ENCODE results near the gene SREBF2. TPM values are rescaled to one million over a fixed set of nuclear protein-coding genes. Genes with fewer than 3 reads are reported as not detected.

SREBF2 gene
- polyA plus RNA-seq, 3 donors, result 22.2 to 25.1 (median 24.5) TPM

- intact Hi-C loops (cut with micrococcal nuclease), result no loop called here
- Histone ChIP-seq H3K4me2 (replicated peaks; ENCODE audit: extremely low read depth, low read length, poor library complexity, severe bottlenecking) (no peak overlapping the region), H3K79me2 (ENCODE audit: insufficient read depth, low read length) (no peaks in the 10 kb centered on the region), H3K27me3 (ENCODE audit: control insufficient read depth in 2 of 2, insufficient read depth in 2 of 2, low read length in 2 of 2) (no peaks in the 10 kb centered on the region), H3K27ac (ENCODE audit: low read depth in 1 of 2, low read length in 2 of 2) (no peak overlapping the region), H4K20me1 (ENCODE audit: insufficient read depth, low read length) (no peaks in the 10 kb centered on the region), H3K36me3 (replicated peaks in 1 of 2; ENCODE audit: control insufficient read depth in 1 of 2, insufficient read depth in 2 of 2, low read length in 2 of 2) (peaks cover 95 to 100% of the 10 kb centered on the region in 2 donors), H3K9ac (ENCODE audit: insufficient read depth, low read length, poor library complexity, severe bottlenecking) (no peak overlapping the region), H3K4me3 (replicated peaks in 1 of 3; ENCODE audit: low read depth in 2 of 3, low read length in 3 of 3) (no peak overlapping the region), H2AFZ (ENCODE audit: insufficient read depth, low read depth, low read length, poor library complexity, severe bottlenecking) (no peak overlapping the region), H3K4me1 (ENCODE audit: control insufficient read depth in 1 of 2, insufficient read depth in 2 of 2, low read length in 2 of 2) (no peaks in the 10 kb centered on the region), H3K9me3 (replicated peaks in 1 of 2; ENCODE audit: control insufficient read depth in 1 of 2, insufficient read depth in 1 of 2, low read length in 2 of 2) (no peaks in the 10 kb centered on the region)
- Mint-ChIP-seq H3K36me3 (peaks cover 92 to 99% of the 10 kb centered on the region in 2 donors), H3K27ac (no peak overlapping the region), H3K27me3 (ENCODE audit: low read depth in 3 of 3) (peaks cover 0 to 2% (median 0%) of the 10 kb centered on the region in 3 donors), H3K4me3 (no peak overlapping the region), H3K9me3 (no peaks in the 10 kb centered on the region), H3K4me1 (no peaks in the 10 kb centered on the region)
- WGBS (ENCODE audit: insufficient coverage), result 97% methylated on average over 11 of the region's 16 CpGs
- DNase-seq, result no peak
- TF ChIP-seq CTCF (IDR thresholded peaks at IDR 0.05), result no peak
Measured at GRCh38 chr22:41880653-41881052, 47.7 kb downstream of the SREBF2 start.

- no peaks in the 10 kb centered on the region for H3K79me2 ChIP-seq (ENCODE audit: insufficient read depth, low read length)
- no peak overlapping the region for H3K27ac Mint-ChIP-seq
- H3K4me1 Mint-ChIP-seq, result no peaks in the 10 kb centered on the region
- peaks cover 93 to 98% of the 10 kb centered on the region in 2 donors for H3K36me3 Mint-ChIP-seq
- no peak overlapping the region for H3K4me2 ChIP-seq (replicated peaks; ENCODE audit: extremely low read depth, low read length, poor library complexity, severe bottlenecking)
- no peak overlapping the region for H3K9ac ChIP-seq (ENCODE audit: insufficient read depth, low read length, poor library complexity, severe bottlenecking)
- H3K9me3 ChIP-seq (replicated peaks in 1 of 2; ENCODE audit: control insufficient read depth in 1 of 2, insufficient read depth in 1 of 2, low read length in 2 of 2), result no peaks in the 10 kb centered on the region
- DNase-seq, result no peak
- no peaks in the 10 kb centered on the region for H3K27me3 ChIP-seq (ENCODE audit: control insufficient read depth in 2 of 2, insufficient read depth in 2 of 2, low read length in 2 of 2)
- WGBS (ENCODE audit: insufficient coverage), result no CpG with 5 or more reads among the region's 2 CpGs
- no peaks in the 10 kb centered on the region for H3K9me3 Mint-ChIP-seq
- intact Hi-C loops (cut with micrococcal nuclease), result no loop called here
- H3K4me3 Mint-ChIP-seq, result no peak overlapping the region
- H3K27me3 Mint-ChIP-seq (ENCODE audit: low read depth in 3 of 3), result no peaks in the 10 kb centered on the region
- no peak for TF ChIP-seq CTCF (IDR thresholded peaks at IDR 0.05)
- H2AFZ ChIP-seq (ENCODE audit: insufficient read depth, low read depth, low read length, poor library complexity, severe bottlenecking), result no peak overlapping the region
- H3K4me1 ChIP-seq (ENCODE audit: control insufficient read depth in 1 of 2, insufficient read depth in 2 of 2, low read length in 2 of 2), result no peaks in the 10 kb centered on the region
- no peak overlapping the region for H3K27ac ChIP-seq (ENCODE audit: low read depth in 1 of 2, low read length in 2 of 2)
- H3K4me3 ChIP-seq (replicated peaks in 1 of 3; ENCODE audit: low read depth in 2 of 3, low read length in 3 of 3), result no peak overlapping the region
- H4K20me1 ChIP-seq (ENCODE audit: insufficient read depth, low read length), result no peaks in the 10 kb centered on the region
- peaks cover 90 to 100% of the 10 kb centered on the region in 2 donors for H3K36me3 ChIP-seq (replicated peaks in 1 of 2; ENCODE audit: control insufficient read depth in 1 of 2, insufficient read depth in 2 of 2, low read length in 2 of 2)
Measured at GRCh38 chr22:41883400-41883799, 50.5 kb downstream of the SREBF2 start.

Data from CD14-positive monocyte (primary cell).